ENCODE measurements around the gene DSCAM.

DSCAM gene

GRCh38 chr21:40717028-40717427 lies 129.9 kb downstream of the DSCAM start:
- Mint-ChIP-seq H3K9me3 (peaks cover 17% of the 10 kb centered on the region), H3K27ac (no peak overlapping the region), H3K4me1 (no peaks in the 10 kb centered on the region), H3K36me3 (no peaks in the 10 kb centered on the region), H3K4me3 (no peak overlapping the region)
- ATAC-seq (no peak), DNase-seq (ENCODE audit: low spot score in 2 of 2) (no peak)

DNA sequence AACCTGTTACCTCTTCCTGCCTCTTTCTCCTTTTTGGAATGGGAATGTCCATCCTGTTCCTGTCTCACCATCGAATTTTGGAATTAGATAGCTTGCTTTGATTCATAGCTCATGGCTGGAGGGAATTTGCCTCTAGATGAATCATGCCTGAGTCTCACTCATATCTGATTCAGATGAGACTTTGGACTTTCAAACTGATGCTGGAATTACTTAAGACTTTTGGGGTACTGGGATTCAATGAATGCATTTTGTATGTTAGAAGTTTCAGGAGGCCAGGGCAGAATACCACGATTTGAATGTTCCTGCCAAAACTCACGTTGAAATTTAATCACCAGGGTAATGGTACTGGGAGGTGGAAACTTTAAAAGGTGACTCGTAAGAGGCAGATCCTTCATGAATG lies 132.4 kb downstream of the DSCAM start:
- no peak overlapping the region for H3K4me3 Mint-ChIP-seq
- no peaks in the 10 kb centered on the region for H3K36me3 Mint-ChIP-seq
- H3K4me1 Mint-ChIP-seq = no peaks in the 10 kb centered on the region
- ATAC-seq (no peak), DNase-seq (ENCODE audit: low spot score in 2 of 2) (no peak)
- no peak overlapping the region for H3K27ac Mint-ChIP-seq
- H3K9me3 Mint-ChIP-seq = peaks cover 6% of the 10 kb centered on the region

DNA sequence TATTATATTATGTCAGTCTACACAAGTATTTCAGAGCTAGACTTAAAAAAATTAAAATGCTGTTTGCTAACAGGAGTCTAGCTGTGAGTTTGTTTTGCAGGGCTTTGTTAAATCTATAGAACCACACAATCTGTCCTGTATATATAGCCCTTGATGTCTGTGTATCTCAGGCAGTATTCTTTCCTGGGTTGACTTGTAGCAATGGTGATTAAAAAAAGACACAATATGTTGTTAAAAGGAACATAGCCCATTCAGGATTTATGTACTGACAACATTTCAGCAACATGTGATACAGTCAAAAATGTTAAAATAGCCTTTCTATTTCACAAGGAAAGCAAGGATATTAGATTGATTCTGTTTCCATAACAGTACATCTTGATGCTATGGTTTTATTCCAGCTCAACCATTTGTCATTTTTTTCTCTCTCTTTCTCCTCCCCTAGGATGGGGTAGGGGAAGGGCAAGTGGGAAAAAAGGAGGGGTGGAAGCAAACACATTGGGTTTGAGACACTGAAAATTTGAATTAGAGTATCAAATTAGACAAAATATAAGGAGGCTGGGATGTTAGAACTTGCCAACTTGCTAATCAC lies 139.2 kb downstream of the DSCAM start:
- Mint-ChIP-seq H3K36me3 (no peaks in the 10 kb centered on the region), H3K4me1 (no peaks in the 10 kb centered on the region), H3K9me3 (peaks cover 2% of the 10 kb centered on the region), H3K4me3 (no peak overlapping the region), H3K27ac (no peak overlapping the region)
- ATAC-seq = no peak
- no peak for DNase-seq (ENCODE audit: low spot score in 2 of 2)

DNA sequence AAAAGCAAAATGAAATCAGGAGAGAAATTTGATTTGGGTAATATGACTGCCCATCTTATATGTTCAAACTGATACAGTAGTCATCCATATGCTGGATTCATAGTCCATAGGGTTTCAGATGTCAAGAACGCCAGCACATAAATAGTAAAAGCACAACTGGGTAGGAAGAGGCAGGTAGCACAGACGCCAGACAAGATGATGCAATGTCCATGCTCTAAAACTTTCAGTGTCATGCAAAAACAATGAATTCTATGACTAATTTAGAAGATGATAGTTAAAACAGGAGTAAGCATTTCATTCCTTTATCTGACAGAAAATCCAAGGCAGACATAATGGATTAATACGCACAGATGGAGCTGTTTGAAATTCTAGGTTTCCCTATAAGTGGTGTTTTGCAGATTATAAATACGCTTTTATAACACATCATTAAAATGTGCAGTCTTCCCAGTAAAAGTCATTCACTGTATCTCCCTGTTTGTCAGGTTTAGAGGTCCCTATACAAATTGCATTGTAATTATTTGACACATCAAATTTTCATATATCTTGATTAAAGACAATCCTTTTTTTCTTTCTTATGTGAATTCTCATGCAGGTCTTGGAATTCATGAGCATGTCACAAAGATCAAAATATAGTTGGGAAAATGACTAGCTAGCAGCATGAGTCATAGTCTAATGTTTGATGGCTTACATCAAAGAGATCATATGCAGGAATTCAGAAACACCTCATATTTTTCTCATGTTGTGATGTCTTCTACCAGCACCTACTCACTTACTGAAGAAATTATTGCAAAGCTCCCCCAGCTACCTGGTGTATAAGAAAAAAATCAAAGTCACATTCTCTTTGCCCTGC lies 139.9 kb downstream of the DSCAM start:
- Mint-ChIP-seq H3K4me3 (no peak overlapping the region), H3K9me3 (peaks cover 2% of the 10 kb centered on the region), H3K27ac (no peak overlapping the region), H3K36me3 (no peaks in the 10 kb centered on the region), H3K4me1 (no peaks in the 10 kb centered on the region)
- DNase-seq (ENCODE audit: low spot score in 2 of 2) (no peak), ATAC-seq (no peak)

GRCh38 chr21:40706176-40706575 lies 140.8 kb downstream of the DSCAM start:
- Mint-ChIP-seq H3K36me3 (no peaks in the 10 kb centered on the region), H3K4me3 (no peak overlapping the region), H3K9me3 (peaks cover 2% of the 10 kb centered on the region), H3K27ac (no peak overlapping the region), H3K4me1 (no peaks in the 10 kb centered on the region)
- ATAC-seq (no peak), DNase-seq (ENCODE audit: low spot score in 2 of 2) (no peak)

DNA sequence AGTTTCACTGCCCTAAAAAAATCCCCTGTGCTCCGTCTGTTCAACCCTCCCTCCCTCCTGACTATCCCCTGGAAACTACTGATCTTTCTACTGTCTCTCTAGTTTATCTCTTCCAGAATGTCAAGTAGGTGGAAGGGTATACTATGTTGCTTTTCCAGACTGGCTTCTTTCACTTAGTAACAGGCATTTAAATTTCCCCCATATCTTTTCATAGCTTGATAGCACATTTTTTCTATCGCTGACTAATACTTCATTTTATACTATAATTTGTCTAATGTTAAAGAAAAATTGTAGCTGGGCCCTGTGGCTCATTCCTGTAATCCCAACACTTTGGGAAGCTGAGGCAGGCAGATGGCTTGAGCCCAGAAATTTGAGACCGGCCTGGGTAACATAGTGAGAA lies 142.8 kb downstream of the DSCAM start:
- H3K4me3 Mint-ChIP-seq = no peak overlapping the region
- no peaks in the 10 kb centered on the region for H3K36me3 Mint-ChIP-seq
- ATAC-seq = no peak
- no peaks in the 10 kb centered on the region for H3K4me1 Mint-ChIP-seq
- H3K27ac Mint-ChIP-seq = no peak overlapping the region
- peaks cover 2% of the 10 kb centered on the region for H3K9me3 Mint-ChIP-seq
- no peak for DNase-seq (ENCODE audit: low spot score in 2 of 2)

GRCh38 chr21:40699366-40699765 lies 147.6 kb downstream of the DSCAM start:
- no peak overlapping the region for H3K27ac Mint-ChIP-seq
- DNase-seq (ENCODE audit: low spot score in 2 of 2) (no peak), ATAC-seq (no peak)
- H3K4me1 Mint-ChIP-seq = no peaks in the 10 kb centered on the region
- H3K4me3 Mint-ChIP-seq = no peak overlapping the region
- H3K9me3 Mint-ChIP-seq = peaks cover 4% of the 10 kb centered on the region
- H3K36me3 Mint-ChIP-seq = no peaks in the 10 kb centered on the region

GRCh38 chr21:40696246-40696645 lies 150.7 kb downstream of the DSCAM start:
- Mint-ChIP-seq H3K27ac (no peak overlapping the region), H3K36me3 (no peaks in the 10 kb centered on the region), H3K4me1 (no peaks in the 10 kb centered on the region), H3K4me3 (no peak overlapping the region), H3K9me3 (peaks cover 4% of the 10 kb centered on the region)
- ATAC-seq = no peak
- no peak for DNase-seq (ENCODE audit: low spot score in 2 of 2)

- Mint-ChIP-seq H3K4me3 (no peak overlapping the region), H3K9me3 (peaks cover 6% of the 10 kb centered on the region), H3K27ac (no peak overlapping the region), H3K4me1 (no peaks in the 10 kb centered on the region), H3K36me3 (no peaks in the 10 kb centered on the region)
- DNase-seq (ENCODE audit: low spot score in 2 of 2) = no peak
- no peak for ATAC-seq
These were observed 157.1 kb downstream of the DSCAM start for GRCh38 chr21:40689840-40690360.

DNA sequence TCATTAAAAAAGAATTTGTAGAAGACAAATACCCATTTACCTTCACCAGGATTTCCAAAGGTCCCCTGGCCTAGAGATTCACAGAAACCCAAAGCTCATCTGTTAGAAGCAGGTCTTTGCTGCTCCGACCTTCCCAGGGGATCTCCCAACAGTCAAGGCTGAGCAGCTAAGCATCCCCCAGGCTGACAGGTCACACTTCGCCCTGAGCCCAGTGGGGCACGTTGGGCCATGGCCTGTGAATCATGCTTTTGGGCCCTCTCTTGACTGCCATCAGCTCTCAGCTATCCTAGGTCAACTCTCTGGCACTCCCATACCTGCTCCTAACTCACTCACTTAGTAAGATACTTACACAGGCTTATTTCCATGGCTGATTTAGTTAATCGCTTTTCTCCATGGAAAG lies 157.7 kb downstream of the DSCAM start:
- Mint-ChIP-seq H3K4me3 (no peak overlapping the region), H3K27ac (no peak overlapping the region), H3K4me1 (no peaks in the 10 kb centered on the region), H3K36me3 (no peaks in the 10 kb centered on the region), H3K9me3 (peaks cover 6% of the 10 kb centered on the region)
- no peak for DNase-seq (ENCODE audit: low spot score in 2 of 2)
- ATAC-seq = no peak

GRCh38 chr21:40688106-40688864 lies 158.7 kb downstream of the DSCAM start:
- no peak overlapping the region for H3K4me3 Mint-ChIP-seq
- peaks cover 9% of the 10 kb centered on the region for H3K9me3 Mint-ChIP-seq
- no peak overlapping the region for H3K27ac Mint-ChIP-seq
- no peaks in the 10 kb centered on the region for H3K36me3 Mint-ChIP-seq
- H3K4me1 Mint-ChIP-seq = no peaks in the 10 kb centered on the region
- no peak for DNase-seq (ENCODE audit: low spot score in 2 of 2)
- no peak for ATAC-seq

GRCh38 chr21:40687625-40688024 lies 159.3 kb downstream of the DSCAM start:
- Mint-ChIP-seq H3K9me3 (peaks cover 14% of the 10 kb centered on the region), H3K4me1 (no peaks in the 10 kb centered on the region), H3K4me3 (no peak overlapping the region), H3K27ac (no peak overlapping the region), H3K36me3 (no peaks in the 10 kb centered on the region)
- ATAC-seq (no peak), DNase-seq (ENCODE audit: low spot score in 2 of 2) (no peak)

GRCh38 chr21:40686526-40686925 lies 160.4 kb downstream of the DSCAM start:
- H3K4me1 Mint-ChIP-seq = no peaks in the 10 kb centered on the region
- H3K4me3 Mint-ChIP-seq = no peak overlapping the region
- ATAC-seq (no peak), DNase-seq (ENCODE audit: low spot score in 2 of 2) (no peak)
- peaks cover 18% of the 10 kb centered on the region for H3K9me3 Mint-ChIP-seq
- no peaks in the 10 kb centered on the region for H3K36me3 Mint-ChIP-seq
- H3K27ac Mint-ChIP-seq = no peak overlapping the region

GRCh38 chr21:40685141-40685540 lies 161.8 kb downstream of the DSCAM start:
- ATAC-seq (no peak), DNase-seq (ENCODE audit: low spot score in 2 of 2) (no peak)
- H3K4me1 Mint-ChIP-seq = no peaks in the 10 kb centered on the region
- H3K27ac Mint-ChIP-seq = no peak overlapping the region
- H3K9me3 Mint-ChIP-seq = peaks cover 18% of the 10 kb centered on the region
- H3K4me3 Mint-ChIP-seq = no peak overlapping the region
- H3K36me3 Mint-ChIP-seq = no peaks in the 10 kb centered on the region

- no peaks in the 10 kb centered on the region for H3K4me1 Mint-ChIP-seq
- peaks cover 18% of the 10 kb centered on the region for H3K9me3 Mint-ChIP-seq
- no peak for ATAC-seq
- DNase-seq (ENCODE audit: low spot score in 2 of 2) = no peak
- H3K27ac Mint-ChIP-seq = no peak overlapping the region
- no peaks in the 10 kb centered on the region for H3K36me3 Mint-ChIP-seq
- no peak overlapping the region for H3K4me3 Mint-ChIP-seq
These were observed 162.2 kb downstream of the DSCAM start for GRCh38 chr21:40684726-40685125.

All from stimulated activated effector memory CD8-positive, alpha-beta T cell treated with anti-CD3 and anti-CD28 coated beads, Interleukin-12 subunit alpha, Interleukin-12 subunit beta, amount 100 ng/mL, for 72 hours (primary cell).